GM12892 (cell line): ENCODE data around the gene ATP10A.

Experiments
- POLR2A ChIP-seq: IDR thresholded peaks from 2 replicates; pipeline ENCODE4 v1.6.1; 2011; ENCODE audit warnings: low read depth, low read length, control low read depth
- POLR2AphosphoS5 ChIP-seq: IDR thresholded peaks from 2 replicates; pipeline ENCODE4 v1.6.1; 2011; ENCODE audit warnings: low read depth, low read length, control low read depth

DNA sequence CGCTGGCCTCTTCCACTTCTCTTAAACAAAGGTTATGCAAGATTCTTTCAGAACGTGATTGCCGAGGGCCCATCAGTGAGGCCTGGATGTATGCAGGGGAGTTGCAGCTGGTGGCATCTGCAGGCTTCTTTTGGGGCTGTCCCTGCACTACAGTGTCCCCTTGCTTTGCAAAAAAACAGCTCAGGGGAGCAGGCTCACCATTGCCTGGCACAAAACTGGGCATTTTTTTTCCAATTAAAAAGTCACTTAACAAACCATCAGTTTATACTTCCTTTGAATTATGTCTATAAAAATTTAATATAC lies 148.6 kb downstream of the ATP10A start:
- no peak for TF ChIP-seq POLR2AphosphoS5
- no peak for TF ChIP-seq POLR2A
